HG03280 (cell line): Measurements from ENCODE around the gene CDH22.

Source experiments
- ATAC-seq: cut with Tn5 transposase; IDR thresholded peaks from one replicate; pipeline ENCODE4 v1.9.1; 2021; ENCODE audit warnings: mild to moderate bottlenecking, moderate library complexity; ENCODE audit not compliant: unreplicated experiment

CDH22 gene

GRCh38 chr20:46243707-46244628 lies 64.3 kb downstream of the CDH22 start:
- no peak for ATAC-seq

GRCh38 chr20:46242390-46242789 lies 65.9 kb downstream of the CDH22 start:
- ATAC-seq, result no peak

- no peak for ATAC-seq
Measured at GRCh38 chr20:46240881-46241280, 67.4 kb downstream of the CDH22 start.

- ATAC-seq, result no peak
Measured at GRCh38 chr20:46240065-46240464, 68.2 kb downstream of the CDH22 start.

- no peak for ATAC-seq
Measured at GRCh38 chr20:46237736-46238135, 70.6 kb downstream of the CDH22 start.

GRCh38 chr20:46237227-46237626 lies 71.1 kb downstream of the CDH22 start:
- ATAC-seq, result no peak

GRCh38 chr20:46235077-46235476 lies 73.2 kb downstream of the CDH22 start:
- no peak for ATAC-seq

GRCh38 chr20:46233701-46234100 lies 74.6 kb downstream of the CDH22 start:
- no peak for ATAC-seq

GRCh38 chr20:46232539-46232938 lies 75.8 kb downstream of the CDH22 start:
- ATAC-seq, result no peak

- no peak for ATAC-seq
Measured at GRCh38 chr20:46230801-46231282, 77.5 kb downstream of the CDH22 start.

- no peak for ATAC-seq
Measured at GRCh38 chr20:46230106-46230491, 78.2 kb downstream of the CDH22 start.

GRCh38 chr20:46229478-46230105 lies 78.7 kb downstream of the CDH22 start:
- ATAC-seq, result no peak

GRCh38 chr20:46228670-46229069 lies 79.6 kb downstream of the CDH22 start:
- no peak for ATAC-seq

GRCh38 chr20:46227272-46227767 lies 81.0 kb downstream of the CDH22 start:
- no peak for ATAC-seq

- ATAC-seq, result no peak
Measured at GRCh38 chr20:46226602-46227001, 81.7 kb downstream of the CDH22 start.

GRCh38 chr20:46222521-46223007 lies 85.7 kb downstream of the CDH22 start:
- no peak for ATAC-seq

- ATAC-seq, result no peak
Measured at GRCh38 chr20:46221256-46221833, 87.0 kb downstream of the CDH22 start.

GRCh38 chr20:46220455-46221207 lies 87.7 kb downstream of the CDH22 start:
- no peak for ATAC-seq

- no peak for ATAC-seq
Measured at GRCh38 chr20:46219920-46220319, 88.4 kb downstream of the CDH22 start.

- no peak for ATAC-seq
Measured at GRCh38 chr20:46219190-46219589, 89.1 kb downstream of the CDH22 start.

GRCh38 chr20:46218656-46219055 lies 89.6 kb downstream of the CDH22 start:
- ATAC-seq, result no peak
